Nephron progenitor cell (in vitro differentiated cells): ENCODE results near the gene LHFPL2.
"Not testable (repeated sequence)": the region's sequence is repeated elsewhere in the genome, so short reads cannot be mapped to it uniquely, and the experiment has no call there.

ENCODE experiments used
- DNase-seq: peaks from one replicate; pipeline ENCODE4 v3.0.0; 2021
- H3K27ac Mint-ChIP-seq: 2 replicates; pipeline ENCODE4 v1.8.0; 2021; ENCODE audit warnings: mild to moderate bottlenecking, moderate library complexity, mixed read lengths
- H3K27me3 Mint-ChIP-seq: 2 replicates; pipeline ENCODE4 v1.8.0; 2021; ENCODE audit warnings: mild to moderate bottlenecking, low read depth, mixed read lengths; ENCODE audit not compliant: poor library complexity
- H3K36me3 Mint-ChIP-seq: 2 replicates; pipeline ENCODE4 v1.8.0; 2021; ENCODE audit warnings: low read depth, mixed read lengths
- H3K4me1 Mint-ChIP-seq: 2 replicates; pipeline ENCODE4 v1.8.0; 2021; ENCODE audit warnings: mixed read lengths
- H3K4me3 Mint-ChIP-seq: 2 replicates; pipeline ENCODE4 v1.8.0; 2021; ENCODE audit warnings: mild to moderate bottlenecking, moderate library complexity, mixed read lengths
- H3K9me3 Mint-ChIP-seq: 2 replicates; pipeline ENCODE4 v1.8.0; 2021; ENCODE audit warnings: mild to moderate bottlenecking, moderate library complexity, mixed read lengths
- CTCF ChIP-seq: fragments of 200-600 bp; sonication (generic); IDR thresholded peaks from 2 replicates; pipeline ENCODE4 v1.5.0; 2021; ENCODE audit warnings: antibody characterized with exemption

The LHFPL2 gene

GRCh38 chr5:78690253-78690972 is 41.8 kb upstream of the LHFPL2 start:
- Mint-ChIP-seq H3K27ac (peak overlapping the region; percentile 76), H3K9me3 (peaks cover 50% of the 10 kb centered on the region), H3K36me3 (peaks cover 22% of the 10 kb centered on the region), H3K4me1 (peaks cover 15% of the 10 kb centered on the region), H3K27me3 (peaks cover 3% of the 10 kb centered on the region), H3K4me3 (no peak overlapping the region)
- no peak for TF ChIP-seq CTCF
- no peak for DNase-seq

GRCh38 chr5:78689540-78690252 is 41.1 kb upstream of the LHFPL2 start:
- no peak for DNase-seq
- Mint-ChIP-seq H3K27me3 (peaks cover 3% of the 10 kb centered on the region), H3K36me3 (peaks cover 17% of the 10 kb centered on the region), H3K4me1 (peaks cover 15% of the 10 kb centered on the region), H3K4me3 (no peak overlapping the region), H3K9me3 (peaks cover 43% of the 10 kb centered on the region), H3K27ac (peak overlapping the region; percentile 76)
- TF ChIP-seq CTCF = no peak

GRCh38 chr5:78687514-78687913 is 38.9 kb upstream of the LHFPL2 start:
- Mint-ChIP-seq H3K9me3 (peaks cover 37% of the 10 kb centered on the region), H3K4me1 (peaks cover 15% of the 10 kb centered on the region)
- not testable (repeated sequence) for H3K4me3 Mint-ChIP-seq, H3K36me3 Mint-ChIP-seq, H3K27me3 Mint-ChIP-seq, H3K27ac Mint-ChIP-seq, DNase-seq

GRCh38 chr5:78683905-78684304 is 35.3 kb upstream of the LHFPL2 start:
- not testable (repeated sequence) for H3K27me3 Mint-ChIP-seq, H3K4me3 Mint-ChIP-seq, DNase-seq, H3K27ac Mint-ChIP-seq, H3K36me3 Mint-ChIP-seq, H3K4me1 Mint-ChIP-seq
- peaks cover 40% of the 10 kb centered on the region for H3K9me3 Mint-ChIP-seq

- peaks cover 3% of the 10 kb centered on the region for H3K27me3 Mint-ChIP-seq
- no peak for DNase-seq
- H3K4me1 Mint-ChIP-seq = no peaks in the 10 kb centered on the region
- TF ChIP-seq CTCF = no peak
- no peak overlapping the region for H3K27ac Mint-ChIP-seq
- H3K36me3 Mint-ChIP-seq = peaks cover 5% of the 10 kb centered on the region
- H3K4me3 Mint-ChIP-seq = no peak overlapping the region
- peaks cover 25% of the 10 kb centered on the region for H3K9me3 Mint-ChIP-seq
These were observed 31.3 kb upstream of the LHFPL2 start for GRCh38 chr5:78679905-78680304.

- Mint-ChIP-seq H3K36me3 (peaks cover 5% of the 10 kb centered on the region), H3K4me1 (no peaks in the 10 kb centered on the region), H3K27me3 (peaks cover 3% of the 10 kb centered on the region), H3K4me3 (no peak overlapping the region), H3K27ac (no peak overlapping the region), H3K9me3 (peaks cover 27% of the 10 kb centered on the region)
- no peak for DNase-seq
- TF ChIP-seq CTCF = no peak
These were observed 29.5 kb upstream of the LHFPL2 start for GRCh38 chr5:78677777-78678668.
